ENCODE measurements around the gene STOML3.
A peak's percentile ranks its signal among the peaks of the same experiment; 100 is the strongest.

Gene STOML3

GRCh38 chr13:39006371-39007111 lies 15.9 kb upstream of the STOML3 start:
- Histone ChIP-seq H3K27ac (peak overlapping the region in 2 of 21 experiments; percentile 35 to 52), H3K4me3 (peak overlapping the region in 4 of 7 experiments; percentile 7 to 30 (median 16))

DNA sequence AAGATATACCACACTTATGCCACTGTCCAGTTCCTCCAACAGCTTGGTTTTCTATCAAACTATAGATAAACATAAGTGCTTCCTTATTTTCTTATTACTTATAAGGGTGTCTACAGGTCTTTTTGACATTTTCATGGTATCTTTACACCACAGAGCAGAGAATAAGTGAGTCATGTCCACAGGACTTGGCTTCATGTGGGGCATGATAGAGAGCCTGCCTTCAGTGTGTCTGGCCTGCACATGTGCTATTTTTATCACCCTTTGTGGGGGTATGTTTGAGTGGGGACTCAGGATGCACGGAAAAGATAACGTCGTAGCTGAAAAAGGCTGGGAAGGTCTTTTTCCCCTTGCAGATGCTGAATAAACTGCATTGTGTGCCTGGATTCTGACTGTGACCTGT lies 8.1 kb upstream of the STOML3 start:
- H3K27ac ChIP-seq = no peak overlapping the region
- no peak overlapping the region for H3K4me3 ChIP-seq

GRCh38 chr13:38993381-38993780 lies 2.8 kb upstream of the STOML3 start:
- no peak overlapping the region for H3K27ac ChIP-seq
- no peak overlapping the region for H3K4me3 ChIP-seq

DNA sequence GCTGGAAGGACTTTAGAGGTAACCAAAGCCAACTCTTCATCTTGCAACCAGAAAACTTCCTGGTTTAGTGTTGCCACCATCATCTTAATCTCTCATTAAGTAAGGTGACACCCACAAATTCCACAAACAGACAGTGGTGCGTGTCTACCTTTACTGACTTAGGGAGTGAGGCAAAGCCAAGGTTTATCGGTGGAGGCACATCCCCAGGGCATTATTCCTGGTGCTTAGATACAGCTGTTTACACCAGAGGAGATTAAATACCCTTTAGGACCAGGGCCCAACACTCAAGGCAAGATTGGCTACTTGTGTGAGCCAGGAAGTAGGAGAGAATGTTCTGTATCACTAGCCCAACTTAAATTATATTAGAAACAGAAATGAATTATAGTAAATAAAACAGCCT lies 9.5 kb downstream of the STOML3 start:
- no peak overlapping the region for H3K4me3 ChIP-seq
- H3K27ac ChIP-seq = no peak overlapping the region

DNA sequence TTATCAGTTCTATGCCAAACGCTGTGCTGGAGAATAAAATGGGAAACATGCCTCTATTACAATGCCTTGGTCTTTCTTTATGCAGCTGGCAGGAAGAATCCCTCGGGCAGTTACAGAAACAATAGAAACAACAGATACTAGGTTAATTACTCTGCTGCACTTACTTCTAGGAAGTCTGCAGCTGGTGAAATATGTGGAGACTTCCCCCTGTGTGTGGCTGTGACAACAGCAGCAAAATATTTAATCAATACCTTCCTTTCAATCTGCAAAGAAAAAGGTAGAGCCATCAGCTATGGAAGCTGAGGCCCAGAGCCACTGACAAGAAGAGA lies 9.9 kb downstream of the STOML3 start:
- no peak overlapping the region for H3K4me3 ChIP-seq
- H3K27ac ChIP-seq = no peak overlapping the region

DNA sequence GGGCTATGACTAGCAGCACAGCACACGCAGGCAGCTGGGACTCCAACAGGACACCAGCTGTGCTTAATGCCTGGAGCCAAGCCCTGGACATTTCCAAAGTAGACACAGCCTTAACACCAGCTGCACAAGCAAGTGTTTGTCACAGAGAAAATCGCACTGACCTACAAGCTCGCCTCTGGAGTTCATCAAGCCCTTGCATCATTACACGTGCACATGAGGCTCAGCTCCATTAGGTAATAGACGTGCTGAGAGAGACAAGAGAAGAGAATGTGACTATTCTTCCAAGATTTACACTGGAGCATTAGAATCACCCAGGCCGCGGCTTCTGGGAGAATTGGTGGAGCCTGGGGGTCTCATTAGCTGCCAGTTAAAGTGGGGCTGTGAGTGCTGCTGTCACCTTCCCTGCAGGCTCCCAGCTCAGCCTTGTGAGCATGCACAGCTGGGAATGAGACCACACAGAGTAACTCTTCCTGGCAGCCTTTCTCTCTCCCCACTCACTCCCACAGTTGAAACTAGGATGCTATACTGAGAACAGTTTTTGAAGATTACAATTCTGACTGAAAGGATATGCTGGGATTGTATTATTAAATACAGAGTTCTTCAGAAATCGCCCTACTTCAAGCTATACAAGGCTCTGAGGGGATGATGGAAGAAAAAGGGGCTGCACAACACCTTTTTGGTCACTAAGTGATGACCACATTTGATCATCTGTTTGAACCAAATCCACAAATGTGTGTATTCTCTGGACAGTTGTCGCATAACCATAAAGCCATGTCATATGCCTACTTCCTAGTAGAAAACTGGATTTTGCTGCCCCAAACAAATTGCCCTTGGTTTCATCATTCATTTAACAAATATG lies 10.5 kb downstream of the STOML3 start:
- no peak overlapping the region for H3K4me3 ChIP-seq
- H3K27ac ChIP-seq = no peak overlapping the region

- Histone ChIP-seq H3K27ac (no peak overlapping the region), H3K4me3 (no peak overlapping the region)
Measured at GRCh38 chr13:38970380-38971051, 20.1 kb downstream of the STOML3 start.

DNA sequence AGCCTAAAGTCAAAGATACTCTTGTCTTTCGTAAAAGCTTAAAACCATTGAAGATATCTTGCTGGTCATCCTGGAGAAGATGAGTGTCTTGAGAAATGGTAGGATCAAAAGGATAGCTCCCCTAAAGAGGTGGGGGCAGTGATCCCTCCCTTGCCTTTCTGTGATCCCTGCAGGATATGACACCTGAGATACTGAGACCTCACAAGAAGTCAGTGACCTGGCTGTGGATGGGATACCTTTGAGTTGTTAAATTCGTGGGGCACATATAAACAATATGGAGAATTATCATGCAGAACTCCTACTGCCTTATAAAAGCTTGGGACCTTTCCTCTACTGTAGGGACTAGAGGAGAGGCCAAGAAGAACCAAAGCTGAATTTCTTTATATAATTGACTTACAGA lies 21.4 kb downstream of the STOML3 start:
- Histone ChIP-seq H3K4me3 (no peak overlapping the region), H3K27ac (no peak overlapping the region)

- H3K4me3 ChIP-seq = no peak overlapping the region
- H3K27ac ChIP-seq = no peak overlapping the region
Measured at GRCh38 chr13:38967446-38967845, 23.2 kb downstream of the STOML3 start.

- Histone ChIP-seq H3K4me3 (no peak overlapping the region), H3K27ac (no peak overlapping the region)
Measured at GRCh38 chr13:38965281-38965680, 25.4 kb downstream of the STOML3 start.

DNA sequence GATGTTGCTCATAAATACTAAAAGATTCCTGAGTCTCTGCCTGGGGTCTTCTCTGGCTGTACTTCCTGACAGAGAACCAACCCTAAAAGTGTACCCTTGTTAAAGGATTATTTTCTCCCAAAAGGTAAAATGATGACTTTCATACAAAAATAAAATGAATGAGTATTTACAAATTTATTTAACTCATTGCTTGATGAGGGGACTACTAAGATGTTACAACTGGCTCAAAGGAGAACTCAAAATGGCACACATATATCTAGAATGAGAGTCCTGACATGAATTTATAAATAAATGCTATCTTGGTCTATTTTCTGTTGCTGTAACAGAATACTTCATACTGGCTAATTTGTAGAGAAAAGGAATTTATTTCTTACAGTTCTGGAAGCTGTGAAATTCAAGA lies 30.5 kb downstream of the STOML3 start:
- Histone ChIP-seq H3K4me3 (no peak overlapping the region), H3K27ac (no peak overlapping the region)

DNA sequence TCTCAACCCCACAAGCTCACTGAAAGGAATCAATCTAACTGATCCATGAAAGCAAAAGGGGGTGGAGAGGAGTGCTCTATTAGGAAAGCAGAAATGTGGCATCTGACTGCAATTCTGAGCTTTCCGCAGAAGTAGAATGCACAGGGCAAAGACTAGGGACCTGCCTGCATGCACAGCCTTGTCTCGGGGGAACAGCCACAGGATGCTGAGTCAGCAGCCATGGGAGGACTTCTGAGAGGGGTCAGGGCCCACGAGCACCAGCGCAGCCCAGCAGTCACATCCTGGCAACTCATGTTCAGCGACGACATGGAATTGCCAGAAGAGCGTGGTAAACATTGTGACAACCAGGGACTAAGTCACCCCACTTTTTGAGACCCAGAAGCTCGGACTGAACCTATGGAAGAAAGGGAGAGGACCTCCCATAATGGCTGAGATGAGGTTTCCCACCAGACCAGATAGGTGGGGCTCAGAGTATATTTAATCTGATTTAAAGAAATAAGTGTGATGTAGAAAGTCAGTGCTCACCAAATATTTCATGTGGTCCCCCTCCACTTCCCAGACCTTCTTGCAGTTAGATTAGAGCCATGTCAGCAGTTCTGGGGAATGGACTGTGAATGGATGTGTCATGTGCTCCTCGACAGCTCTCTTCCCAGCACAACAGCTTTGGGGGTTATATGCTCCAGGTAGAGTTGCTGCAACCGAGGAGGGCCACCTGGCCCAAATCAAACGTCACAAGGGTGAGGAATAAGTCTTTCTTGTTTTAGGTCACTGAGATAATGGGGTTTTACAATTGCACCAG lies 32.6 kb downstream of the STOML3 start:
- Histone ChIP-seq H3K27ac (no peak overlapping the region), H3K4me3 (no peak overlapping the region)

DNA sequence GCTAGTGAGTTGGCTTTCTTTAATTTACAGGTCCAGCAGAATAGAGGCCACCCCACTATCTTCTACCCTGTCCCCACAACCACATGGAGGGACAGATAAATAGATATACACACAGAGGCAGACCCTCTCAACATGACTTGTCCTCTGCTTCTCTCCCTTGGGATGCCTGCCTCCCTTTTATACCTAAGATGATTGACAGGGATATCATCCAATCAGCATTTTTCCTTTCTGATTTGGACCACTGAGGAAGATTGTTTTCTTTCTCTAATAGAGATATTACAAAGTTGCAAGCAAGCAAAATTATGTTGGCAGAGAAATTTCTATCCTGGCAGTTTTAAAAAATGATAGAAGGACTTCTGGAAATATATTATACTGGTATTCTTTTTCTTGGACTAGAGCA lies 35.8 kb downstream of the STOML3 start:
- Histone ChIP-seq H3K27ac (no peak overlapping the region), H3K4me3 (no peak overlapping the region)

DNA sequence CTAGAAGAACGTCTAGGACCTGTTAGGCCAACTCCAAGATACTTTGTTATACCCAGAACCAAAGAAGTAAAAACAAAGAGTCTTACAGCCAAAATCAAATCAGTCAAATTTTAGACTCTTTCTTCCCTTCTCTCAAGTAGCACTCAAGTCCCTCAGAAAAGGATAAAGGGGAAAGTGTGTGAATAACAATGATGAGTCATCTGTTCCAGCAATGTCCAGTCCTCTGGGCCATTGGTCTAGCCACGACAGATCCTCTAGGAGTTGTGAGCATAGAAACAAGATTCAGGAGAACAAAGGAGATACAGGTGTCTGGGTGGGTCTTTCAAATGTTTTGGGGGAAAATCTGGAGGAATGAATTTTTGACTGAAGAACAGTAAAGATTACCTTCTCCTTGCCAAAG lies 36.3 kb downstream of the STOML3 start:
- no peak overlapping the region for H3K27ac ChIP-seq

DNA sequence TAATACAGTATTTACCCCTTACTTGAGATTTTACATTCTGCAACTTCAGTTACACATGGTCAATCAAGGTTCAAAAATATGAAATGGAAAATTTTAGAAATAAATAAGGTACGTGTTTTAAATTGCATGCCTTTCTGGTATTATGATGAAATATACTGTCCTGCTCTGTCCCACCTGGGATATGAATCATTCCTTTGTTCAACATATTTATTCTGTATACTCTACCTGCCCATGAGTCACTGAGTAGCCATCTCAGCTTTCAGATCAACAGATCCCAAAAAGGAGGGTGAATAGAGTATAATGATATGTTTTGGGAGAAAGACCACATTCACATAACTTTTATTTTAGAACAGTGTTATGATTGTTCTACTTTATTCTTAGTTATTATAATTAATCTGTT lies 37.8 kb downstream of the STOML3 start:
- no peak overlapping the region for H3K27ac ChIP-seq
- H3K4me3 ChIP-seq = no peak overlapping the region

More for the DNA sequence above, 36.3 kb downstream of the STOML3 start:
- no peak overlapping the region for H3K4me3 ChIP-seq

GRCh38 chr13:38951525-38952313 lies 38.9 kb downstream of the STOML3 start:
- no peak overlapping the region for H3K27ac ChIP-seq
- H3K4me3 ChIP-seq = no peak overlapping the region

- no peak overlapping the region for H3K4me3 ChIP-seq
- no peak overlapping the region for H3K27ac ChIP-seq
Measured at GRCh38 chr13:38950987-38951386, 39.6 kb downstream of the STOML3 start.

DNA sequence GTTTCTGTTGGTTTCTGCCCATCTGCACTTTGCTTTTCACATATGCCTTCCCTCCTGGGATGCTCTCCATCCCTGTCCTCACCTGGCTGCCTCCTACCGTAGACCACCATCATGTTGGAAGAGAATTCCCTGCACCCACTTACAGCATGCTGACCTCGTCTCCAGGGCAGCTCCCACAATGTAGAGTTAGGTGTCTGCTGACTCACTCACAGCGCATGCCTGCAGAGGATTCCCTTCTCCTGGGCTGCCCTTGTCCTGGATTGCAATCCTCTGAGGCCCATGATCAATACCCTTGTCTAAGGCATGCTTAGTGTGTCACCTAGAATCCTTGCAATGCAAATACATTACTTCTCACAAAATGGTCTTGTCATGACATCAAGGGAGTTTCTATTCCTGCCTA lies 43.6 kb downstream of the STOML3 start:
- H3K27ac ChIP-seq = no peak overlapping the region
- no peak overlapping the region for H3K4me3 ChIP-seq

- H3K4me3 ChIP-seq = no peak overlapping the region
Measured at GRCh38 chr13:38944219-38944618, 46.4 kb downstream of the STOML3 start.

More at GRCh38 chr13:38944219-38944618, 46.4 kb downstream of the STOML3 start:
- no peak overlapping the region for H3K27ac ChIP-seq
